Caco-2 (cell line): Measurements from ENCODE around the gene GSE1. TPM values are rescaled to one million over a fixed set of nuclear protein-coding genes. Genes with fewer than 3 reads are reported as not detected.

Source experiments
- BruUV-seq: library from RNA; stranded (reverse); fragments of 400-500 nt; replicated peaks from 2 replicates; lab custom pipeline; 2021; lab: Mats Ljungman, UMichigan
- CTCF ChIA-PET: fragments of 300-600 bp; sonication (Branson Sonifier 250); formaldehyde crosslinking; loops from one replicate; lab custom pipeline; 2022; ENCODE audit warnings: antibody characterized with exemption; lab: Charles Lee
- POLR2A ChIA-PET: fragments of 300-600 bp; sonication (Branson Sonifier 250); formaldehyde crosslinking; loops from one replicate; lab custom pipeline; 2022; ENCODE audit warnings: antibody characterized with exemption; lab: Charles Lee
- DNase-seq, 2 experiments: peaks; one replicate each; pipeline versions ENCODE4 v3.0.0 to v3.0.0-alpha.2; 2020 to 2022
- H3K27me3 ChIP-seq: replicated peaks from 2 replicates; pipeline ENCODE4 v1.6.0; 2011; ENCODE audit warnings: low read length; ENCODE audit not compliant: control insufficient read depth, insufficient read depth
- H3K36me3 ChIP-seq: 2 replicates; pipeline ENCODE4 v1.5.1; 2011; ENCODE audit warnings: low read length; ENCODE audit not compliant: control insufficient read depth, insufficient read depth
- H3K4me1 ChIP-seq: fragments of 250-450 bp; sonication (Bioruptor Pico); 2 replicates; pipeline ENCODE4 v1.5.1; 2020; ENCODE audit warnings: mild to moderate bottlenecking
- H3K4me3 ChIP-seq: 2 replicates; pipeline ENCODE4 v1.5.1; 2011; ENCODE audit warnings: low read depth, mild to moderate bottlenecking, control low read depth, low read length
- H3K9me3 ChIP-seq: fragments of 250-450 bp; sonication (Bioruptor Pico); 2 replicates; pipeline ENCODE4 v1.5.1; 2020; ENCODE audit warnings: mild to moderate bottlenecking, moderate library complexity
- H3K27ac Mint-ChIP-seq: one replicate; pipeline ENCODE4 v1.8.0; 2022; ENCODE audit warnings: mixed read lengths; ENCODE audit not compliant: unreplicated experiment
- H3K27me3 Mint-ChIP-seq: one replicate; pipeline ENCODE4 v1.8.0; 2022; ENCODE audit warnings: mixed read lengths; ENCODE audit not compliant: insufficient read depth, unreplicated experiment
- H3K36me3 Mint-ChIP-seq: one replicate; pipeline ENCODE4 v1.8.0; 2022; ENCODE audit warnings: mild to moderate bottlenecking, mixed read lengths; ENCODE audit not compliant: insufficient read depth, unreplicated experiment
- H3K4me1 Mint-ChIP-seq: one replicate; pipeline ENCODE4 v1.8.0; 2022; ENCODE audit warnings: low read depth, mixed read lengths; ENCODE audit not compliant: unreplicated experiment
- H3K4me3 Mint-ChIP-seq: one replicate; pipeline ENCODE4 v1.8.0; 2022; ENCODE audit warnings: mild to moderate bottlenecking, moderate library complexity, mixed read lengths; ENCODE audit not compliant: unreplicated experiment
- H3K9me3 Mint-ChIP-seq: one replicate; pipeline ENCODE4 v1.8.0; 2022; ENCODE audit warnings: mixed read lengths; ENCODE audit not compliant: unreplicated experiment
- intact Hi-C: fragments of 100-400 bp; cut with micrococcal nuclease; formaldehyde crosslinking; loops from one replicate; pipeline ENCODE4 v1.10.0; 2022; ENCODE audit not compliant: unreplicated experiment
- total RNA-seq: library from RNA; stranded (reverse); gene quantifications from 2 replicates; pipeline ENCODE4 v1.2.3, GENCODE V29; 2022
- TF ChIP-seq, protein P1 (sequence below), 2 experiments: fragments of 200-600 bp in 1 of 2; IDR thresholded peaks; 1 replicate in 1 of 2; 2 replicates in 1 of 2; pipeline versions ENCODE4 v1.5.1 to v1.8.0; 2011 to 2022; ENCODE audit warnings: antibody characterized with exemption in 1 of 2, control low read depth in 1 of 2, inconsistent platforms in 1 of 2, low read depth in 1 of 2, low read length in 1 of 2, mild to moderate bottlenecking in 1 of 2, moderate library complexity in 1 of 2; ENCODE audit not compliant: insufficient read depth in 1 of 2, severe bottlenecking in 1 of 2, unreplicated experiment in 1 of 2

Gene GSE1
- total RNA-seq, 1 experiment from 2014 or later, result 142 TPM

DNA sequence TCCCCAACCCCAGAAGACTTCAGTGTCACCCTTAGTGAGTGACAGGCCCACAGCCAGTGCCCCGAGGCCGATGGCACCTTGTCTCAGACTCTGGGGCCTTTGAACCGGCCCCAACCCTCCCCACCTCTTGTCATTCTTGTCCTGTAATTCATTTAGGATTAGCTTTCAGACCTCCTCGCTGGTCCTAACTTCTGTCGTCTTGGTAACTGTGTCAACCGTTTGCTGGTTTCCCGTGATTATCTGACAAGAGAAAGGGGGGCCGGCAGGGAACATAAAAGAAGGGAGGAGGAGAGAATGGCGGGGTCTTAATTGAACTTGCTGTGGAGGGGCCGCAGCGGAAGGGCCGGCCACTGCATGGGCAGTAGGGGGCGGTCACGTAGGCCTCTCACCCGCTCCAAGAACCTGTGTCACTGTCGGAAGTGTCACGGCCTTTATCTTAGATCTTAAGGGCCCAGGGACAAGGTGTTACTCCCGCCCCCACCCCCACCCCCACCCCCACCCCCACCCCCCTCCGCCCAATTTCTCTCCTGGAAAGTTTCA is 46.5 kb upstream of the GSE1 start:
- intact Hi-C loops, result no loop called here
- Mint-ChIP-seq H3K27ac (peak overlapping the region; percentile 36), H3K4me1 (peaks cover 20% of the 10 kb centered on the region), H3K9me3 (no peaks in the 10 kb centered on the region), H3K27me3 (no peaks in the 10 kb centered on the region), H3K4me3 (no peak overlapping the region), H3K36me3 (peaks cover 9% of the 10 kb centered on the region)
- H3K9me3 ChIP-seq, result no peaks in the 10 kb centered on the region
- ChIA-PET POLR2A (no interaction called here), CTCF (interaction anchor here (0.8 kb wide), 1 partner anchor 64 kb away, joined by 4 read pairs; no protein-coding TSS in a partner anchor)
- no peak overlapping the region for H3K4me3 ChIP-seq
- no peaks in the 10 kb centered on the region for H3K36me3 ChIP-seq
- TF ChIP-seq, protein P1, sequence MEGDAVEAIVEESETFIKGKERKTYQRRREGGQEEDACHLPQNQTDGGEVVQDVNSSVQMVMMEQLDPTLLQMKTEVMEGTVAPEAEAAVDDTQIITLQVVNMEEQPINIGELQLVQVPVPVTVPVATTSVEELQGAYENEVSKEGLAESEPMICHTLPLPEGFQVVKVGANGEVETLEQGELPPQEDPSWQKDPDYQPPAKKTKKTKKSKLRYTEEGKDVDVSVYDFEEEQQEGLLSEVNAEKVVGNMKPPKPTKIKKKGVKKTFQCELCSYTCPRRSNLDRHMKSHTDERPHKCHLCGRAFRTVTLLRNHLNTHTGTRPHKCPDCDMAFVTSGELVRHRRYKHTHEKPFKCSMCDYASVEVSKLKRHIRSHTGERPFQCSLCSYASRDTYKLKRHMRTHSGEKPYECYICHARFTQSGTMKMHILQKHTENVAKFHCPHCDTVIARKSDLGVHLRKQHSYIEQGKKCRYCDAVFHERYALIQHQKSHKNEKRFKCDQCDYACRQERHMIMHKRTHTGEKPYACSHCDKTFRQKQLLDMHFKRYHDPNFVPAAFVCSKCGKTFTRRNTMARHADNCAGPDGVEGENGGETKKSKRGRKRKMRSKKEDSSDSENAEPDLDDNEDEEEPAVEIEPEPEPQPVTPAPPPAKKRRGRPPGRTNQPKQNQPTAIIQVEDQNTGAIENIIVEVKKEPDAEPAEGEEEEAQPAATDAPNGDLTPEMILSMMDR (IDR thresholded peaks at IDR 0.05; ENCODE audit: insufficient read depth in 1 of 2, low read depth in 1 of 2, low read length in 1 of 2, severe bottlenecking in 1 of 2, unreplicated experiment in 1 of 2), result no peak
- H3K27me3 ChIP-seq, result no peaks in the 10 kb centered on the region
- peaks cover 17% of the 10 kb centered on the region for H3K4me1 ChIP-seq
- no peak for DNase-seq
- no TSS peak for BruUV-seq

DNA sequence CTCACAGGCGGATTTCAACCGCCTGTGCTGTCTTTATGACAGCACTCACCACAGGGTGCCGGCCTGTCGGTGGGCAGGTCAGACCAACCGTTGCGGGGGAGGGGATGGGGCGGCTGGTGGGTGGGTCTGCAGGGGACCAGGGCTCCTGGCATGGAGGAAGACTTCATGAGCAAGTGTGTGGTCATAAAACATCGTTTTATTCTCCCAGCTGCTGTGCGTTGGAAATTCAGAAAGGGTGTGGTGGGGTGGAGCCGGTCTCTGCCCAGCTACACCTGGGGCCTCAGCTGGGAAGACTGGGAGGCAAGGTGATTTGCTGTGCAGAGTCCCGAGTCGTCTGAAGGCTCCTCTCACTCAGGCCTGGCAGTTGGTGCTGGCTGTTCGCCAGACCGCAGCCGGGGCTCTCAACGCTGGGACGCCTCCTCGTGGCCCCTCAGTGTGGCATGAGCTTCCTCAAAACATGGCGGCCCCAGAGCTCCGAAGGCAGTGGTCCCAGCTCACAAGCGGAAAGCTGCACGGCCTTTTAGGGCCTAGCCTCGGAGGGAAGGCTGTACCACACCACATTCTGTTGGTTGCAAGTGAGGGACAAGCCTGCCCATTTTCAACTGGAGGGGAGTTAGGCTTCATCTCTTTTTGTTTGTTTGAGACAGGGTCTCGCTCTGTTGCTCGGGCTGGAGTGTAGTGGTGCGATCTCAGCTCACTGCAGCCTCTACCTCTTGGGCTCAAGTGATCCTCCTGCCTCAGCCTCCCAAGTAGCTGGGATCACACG is 45.8 kb upstream of the GSE1 start:
- Histone ChIP-seq H3K4me1 (peaks cover 11% of the 10 kb centered on the region), H3K27me3 (no peaks in the 10 kb centered on the region), H3K36me3 (no peaks in the 10 kb centered on the region), H3K4me3 (no peak overlapping the region), H3K9me3 (no peaks in the 10 kb centered on the region)
- Mint-ChIP-seq H3K4me1 (peaks cover 14% of the 10 kb centered on the region), H3K9me3 (no peaks in the 10 kb centered on the region), H3K27me3 (no peaks in the 10 kb centered on the region), H3K27ac (no peak overlapping the region), H3K4me3 (no peak overlapping the region), H3K36me3 (peaks cover 12% of the 10 kb centered on the region)
- intact Hi-C loops, result no loop called here
- POLR2A ChIA-PET, result no interaction called here
- CTCF ChIA-PET, result interaction anchor here (1.1 kb wide), 1 partner anchor 151 kb away, joined by 3 read pairs; no protein-coding TSS in a partner anchor
- no peak for DNase-seq
- no TSS peak for BruUV-seq
- TF ChIP-seq, protein P1 (IDR thresholded peaks at IDR 0.05; ENCODE audit: insufficient read depth in 1 of 2, low read depth in 1 of 2, low read length in 1 of 2, severe bottlenecking in 1 of 2, unreplicated experiment in 1 of 2), result no peak

- POLR2A ChIA-PET, result no interaction called here
- DNase-seq, result no peak
- H3K4me1 Mint-ChIP-seq, result peaks cover 10% of the 10 kb centered on the region
- H3K27ac Mint-ChIP-seq, result no peak overlapping the region
- H3K4me1 ChIP-seq, result peaks cover 5% of the 10 kb centered on the region; the same call in 1 of the 2 replicates
- intact Hi-C loops, result no loop called here
- H3K9me3 Mint-ChIP-seq, result no peaks in the 10 kb centered on the region
- CTCF ChIA-PET, result interaction anchor here (1.1 kb wide), 1 partner anchor 152 kb away, joined by 3 read pairs; no protein-coding TSS in a partner anchor
- BruUV-seq, result no TSS peak
- H3K27me3 Mint-ChIP-seq, result no peaks in the 10 kb centered on the region
- no peaks in the 10 kb centered on the region for H3K9me3 ChIP-seq
- no peak overlapping the region for H3K4me3 ChIP-seq
- H3K36me3 Mint-ChIP-seq, result peaks cover 14% of the 10 kb centered on the region
- no peak overlapping the region for H3K4me3 Mint-ChIP-seq
- H3K27me3 ChIP-seq, result no peaks in the 10 kb centered on the region
- H3K36me3 ChIP-seq, result no peaks in the 10 kb centered on the region
- TF ChIP-seq, protein P1 (IDR thresholded peaks at IDR 0.05; ENCODE audit: insufficient read depth in 1 of 2, low read depth in 1 of 2, low read length in 1 of 2, severe bottlenecking in 1 of 2, unreplicated experiment in 1 of 2), result no peak
Observed at GRCh38 chr16:85567935-85568334, 45.2 kb upstream of the GSE1 start.
